Measurements from ENCODE around the gene MUC6.

The MUC6 gene

DNA sequence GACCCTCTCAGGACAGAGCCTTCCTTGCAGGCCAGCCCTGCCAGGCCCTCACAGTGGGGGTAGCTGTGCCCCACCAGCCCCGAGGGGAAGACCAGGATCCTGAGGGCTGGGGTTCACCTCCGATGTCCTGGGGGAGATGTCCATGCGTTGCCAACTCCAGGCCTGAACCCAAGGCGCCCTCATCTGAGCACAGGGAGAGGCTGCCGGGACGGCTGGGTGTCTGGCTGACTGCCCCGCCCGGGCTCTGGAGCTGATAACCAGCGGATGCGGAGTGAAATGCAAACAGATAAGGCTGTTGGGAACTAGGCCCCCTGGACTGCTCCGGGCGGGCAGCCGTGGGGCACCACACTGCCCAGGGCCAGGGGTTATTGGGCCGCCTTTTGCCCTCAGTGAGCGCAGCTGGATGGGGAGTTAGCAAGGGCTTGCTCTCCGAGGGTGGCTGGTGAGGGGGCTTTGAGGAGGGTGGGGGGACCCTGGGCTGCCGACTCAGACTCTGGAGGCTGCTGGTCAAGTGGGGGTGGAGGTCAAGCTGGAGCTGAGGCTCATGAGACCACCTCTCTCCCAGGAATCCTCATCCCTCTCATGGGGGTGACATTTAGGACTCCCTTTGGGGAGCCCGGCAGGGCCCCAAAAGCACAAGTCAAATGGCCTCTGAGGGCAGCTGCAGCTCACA is 5.6 kb upstream of the MUC6 start:
- TF ChIP-seq, protein P1, sequence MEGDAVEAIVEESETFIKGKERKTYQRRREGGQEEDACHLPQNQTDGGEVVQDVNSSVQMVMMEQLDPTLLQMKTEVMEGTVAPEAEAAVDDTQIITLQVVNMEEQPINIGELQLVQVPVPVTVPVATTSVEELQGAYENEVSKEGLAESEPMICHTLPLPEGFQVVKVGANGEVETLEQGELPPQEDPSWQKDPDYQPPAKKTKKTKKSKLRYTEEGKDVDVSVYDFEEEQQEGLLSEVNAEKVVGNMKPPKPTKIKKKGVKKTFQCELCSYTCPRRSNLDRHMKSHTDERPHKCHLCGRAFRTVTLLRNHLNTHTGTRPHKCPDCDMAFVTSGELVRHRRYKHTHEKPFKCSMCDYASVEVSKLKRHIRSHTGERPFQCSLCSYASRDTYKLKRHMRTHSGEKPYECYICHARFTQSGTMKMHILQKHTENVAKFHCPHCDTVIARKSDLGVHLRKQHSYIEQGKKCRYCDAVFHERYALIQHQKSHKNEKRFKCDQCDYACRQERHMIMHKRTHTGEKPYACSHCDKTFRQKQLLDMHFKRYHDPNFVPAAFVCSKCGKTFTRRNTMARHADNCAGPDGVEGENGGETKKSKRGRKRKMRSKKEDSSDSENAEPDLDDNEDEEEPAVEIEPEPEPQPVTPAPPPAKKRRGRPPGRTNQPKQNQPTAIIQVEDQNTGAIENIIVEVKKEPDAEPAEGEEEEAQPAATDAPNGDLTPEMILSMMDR (IDR thresholded peaks at IDR 0.05; ENCODE audit: extremely low read depth, missing control alignments), result no peak
- DNase-seq (ENCODE audit: low spot score), result no peak

DNA sequence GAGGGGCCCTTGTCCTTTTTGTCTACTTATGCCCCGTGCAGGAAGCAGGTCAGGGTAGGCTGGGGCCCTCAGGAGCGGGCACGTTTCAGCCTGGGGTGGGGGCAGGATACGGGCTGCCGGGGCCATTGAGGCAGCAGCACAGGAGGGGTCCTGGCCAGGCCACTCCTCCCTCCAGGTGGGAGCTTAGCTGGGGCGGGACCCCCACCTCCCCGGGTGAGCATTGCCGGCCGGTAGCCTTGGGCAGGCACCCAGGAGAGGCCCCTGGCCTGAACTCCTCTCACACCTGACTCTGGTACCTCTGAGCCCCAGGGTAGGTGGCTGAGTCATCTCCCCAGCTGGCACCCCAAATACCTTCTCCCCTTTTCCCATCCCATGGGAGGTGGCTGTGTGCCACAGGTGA is 5.0 kb upstream of the MUC6 start:
- DNase-seq (ENCODE audit: low spot score), result no peak
- TF ChIP-seq, protein P1 (IDR thresholded peaks at IDR 0.05; ENCODE audit: extremely low read depth, missing control alignments), result no peak

DNA sequence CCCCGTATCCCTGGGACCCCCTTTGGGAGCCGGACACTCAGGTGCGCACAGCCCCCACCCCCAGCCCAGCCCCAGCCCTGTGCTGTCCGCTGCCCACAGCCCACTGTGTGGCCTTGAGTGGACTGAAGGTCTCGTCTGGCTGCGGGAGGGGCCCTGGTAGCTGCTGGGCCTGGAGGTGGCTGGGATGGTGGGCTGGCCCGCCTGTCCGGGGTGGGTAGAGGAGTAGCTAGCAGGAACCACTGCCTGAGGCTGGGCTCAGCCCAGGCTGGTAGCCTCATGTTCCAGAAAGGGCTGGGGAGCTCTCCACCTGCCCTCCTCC is 4.6 kb upstream of the MUC6 start:
- TF ChIP-seq, protein P1 (IDR thresholded peaks at IDR 0.05; ENCODE audit: extremely low read depth, missing control alignments), result no peak
- no peak for DNase-seq (ENCODE audit: low spot score)

DNA sequence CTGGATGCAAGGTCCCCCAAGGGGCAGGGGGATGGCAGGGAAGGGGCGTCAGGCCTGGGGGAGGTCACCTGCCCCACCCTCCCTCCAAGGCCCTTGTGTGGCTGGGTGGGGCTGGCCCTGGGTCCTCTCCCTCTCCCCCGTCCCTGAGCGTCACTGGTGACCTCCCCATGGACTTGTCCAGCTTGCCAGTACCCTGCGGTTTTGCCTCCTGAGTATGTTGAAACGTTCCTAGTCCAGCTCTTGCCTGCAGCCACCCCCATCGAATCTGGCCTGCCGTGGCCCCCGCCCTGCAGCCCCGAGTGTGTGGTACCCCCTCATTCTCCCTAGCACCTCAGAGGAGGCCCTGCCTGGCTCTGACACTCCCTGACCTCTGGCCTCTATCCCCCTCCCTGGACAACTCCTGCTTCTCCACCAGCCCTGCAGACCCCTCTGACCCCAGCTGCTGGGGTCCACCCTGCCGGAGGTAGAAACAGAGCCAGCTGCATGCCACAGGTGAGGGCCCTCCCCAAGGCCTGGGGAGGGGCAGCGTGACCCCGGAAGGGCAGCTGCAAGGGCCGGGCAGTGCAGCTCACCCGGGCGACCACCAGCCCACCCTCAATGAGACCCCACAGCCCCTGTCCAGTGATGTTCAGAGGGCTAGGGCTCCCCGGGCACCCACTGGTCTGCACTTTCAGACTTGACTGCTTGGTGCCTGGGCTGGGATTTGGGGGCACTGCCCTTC is 4.1 kb upstream of the MUC6 start:
- TF ChIP-seq, protein P1 (IDR thresholded peaks at IDR 0.05; ENCODE audit: extremely low read depth, missing control alignments), result no peak
- DNase-seq (ENCODE audit: low spot score), result no peak

DNA sequence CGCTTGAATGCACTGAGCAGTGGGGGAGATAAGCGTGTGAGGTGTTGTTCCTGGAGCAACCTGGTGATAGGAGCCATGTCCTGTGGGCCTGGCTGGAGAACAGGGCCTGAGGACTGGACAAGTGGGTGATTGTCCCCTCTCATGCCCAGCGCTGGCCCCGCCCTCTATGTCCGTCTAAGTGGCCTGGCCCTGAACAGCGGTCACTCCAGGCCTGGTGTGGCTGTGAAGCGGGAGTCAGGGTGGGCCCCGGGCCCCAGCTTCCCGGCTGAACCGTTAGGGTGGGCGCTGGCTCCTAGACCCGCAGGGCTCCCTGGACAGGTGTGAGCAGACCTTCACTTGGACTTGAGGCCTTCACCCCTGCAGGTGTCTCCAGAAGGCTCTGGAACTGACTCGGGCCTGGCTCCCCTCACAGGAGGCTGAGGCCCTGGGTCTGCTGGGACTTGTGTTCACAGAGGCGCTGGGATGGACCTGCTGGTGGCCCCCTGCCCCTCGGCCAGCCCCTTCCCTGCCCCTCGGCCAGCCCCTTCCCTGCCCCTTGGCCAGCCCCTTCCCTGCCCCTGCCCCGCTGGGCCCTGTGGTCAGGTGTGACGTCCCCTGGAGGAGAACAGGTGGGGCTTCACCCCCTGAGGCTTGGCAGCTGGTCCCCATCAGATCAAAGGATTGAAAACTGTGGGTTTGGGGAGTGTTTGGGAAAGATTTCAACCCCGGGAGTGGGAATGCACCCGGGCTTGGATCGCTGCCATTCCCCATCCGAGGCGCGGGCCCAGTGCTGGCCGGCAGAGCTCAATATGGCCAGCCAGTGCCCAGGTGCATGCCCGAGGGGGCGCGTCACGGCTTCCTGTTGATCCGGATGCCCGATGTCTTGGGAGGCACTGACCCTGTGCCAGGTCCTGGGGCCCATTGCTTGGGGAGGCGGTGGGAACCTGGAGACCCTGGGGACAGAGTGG is 3.2 kb upstream of the MUC6 start:
- TF ChIP-seq, protein P1 (IDR thresholded peaks at IDR 0.05; ENCODE audit: extremely low read depth, missing control alignments), result no peak
- no peak for DNase-seq (ENCODE audit: low spot score)

DNA sequence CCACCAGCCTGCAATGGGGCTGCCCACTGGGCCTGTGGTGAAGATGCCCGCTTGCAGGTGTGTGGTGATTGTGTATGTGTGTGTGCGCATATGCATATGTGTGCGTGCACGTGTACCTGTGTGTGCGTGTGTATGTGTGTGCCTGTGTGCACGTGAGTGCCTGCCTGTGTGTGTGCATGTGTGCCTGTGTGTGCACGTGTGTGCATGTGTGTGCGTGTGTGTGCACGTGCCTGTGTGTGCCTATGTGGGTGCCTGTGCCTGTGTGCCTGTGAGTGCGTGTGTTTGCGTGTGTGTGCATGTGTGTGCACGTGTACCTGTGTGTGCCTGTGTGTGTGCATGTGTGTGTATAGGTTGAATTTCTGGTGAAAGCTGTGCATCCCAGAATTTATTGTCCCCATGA is 2.4 kb upstream of the MUC6 start:
- DNase-seq (ENCODE audit: low spot score), result no peak
- TF ChIP-seq, protein P1 (IDR thresholded peaks at IDR 0.05; ENCODE audit: extremely low read depth, missing control alignments), result no peak

DNA sequence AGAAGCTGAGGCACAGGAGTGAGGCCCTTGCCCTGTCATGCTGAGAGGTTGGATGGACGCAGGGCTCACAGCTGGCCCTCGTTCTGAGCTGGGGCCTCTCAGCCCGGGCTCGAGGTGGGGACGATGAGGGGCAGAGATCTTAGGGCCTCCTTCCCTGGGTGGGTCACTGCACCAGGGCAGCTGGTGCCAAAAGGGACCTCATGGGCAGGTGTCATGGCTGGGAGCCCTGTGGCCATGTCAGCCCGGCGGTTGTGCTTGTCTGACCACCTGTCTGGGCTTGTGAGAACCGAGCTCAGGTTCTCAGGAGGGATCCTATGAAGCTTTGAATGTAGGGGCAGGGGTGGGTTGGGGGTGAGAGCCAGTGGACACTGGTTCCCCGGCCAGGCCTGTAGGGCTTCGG is 1.8 kb upstream of the MUC6 start:
- DNase-seq (ENCODE audit: low spot score), result no peak
- TF ChIP-seq, protein P1 (IDR thresholded peaks at IDR 0.05; ENCODE audit: extremely low read depth, missing control alignments), result no peak

Measured in GM20000 (cell line).